Activated naive CD8-positive, alpha-beta T cell treated with anti-CD3 and anti-CD28 coated beads, Interleukin-2, amount 10 ng/mL, durations not matched to agents 7 days and 5 days (primary cell): Measurements from ENCODE around the gene RSBN1. TPM values are rescaled to one million over a fixed set of nuclear protein-coding genes. Genes with fewer than 3 reads are reported as not detected.

Experiments
- ATAC-seq: fragments of 150-1000 bp; cut with Tn5 transposase; one replicate; pipeline ENCODE4 v1.10.0; 2021; ENCODE audit warnings: low read depth, moderate library complexity
- POLR2A ChIA-PET: fragments of 350-600 bp; sonication (Branson Sonifier 250); formaldehyde crosslinking; loops from one replicate; lab custom pipeline; 2021; ENCODE audit warnings: antibody characterized with exemption; lab: Charles Lee
- DNase-seq: peaks from one replicate; pipeline ENCODE4 v3.0.0; 2021
- H3K27ac Mint-ChIP-seq: one replicate; pipeline ENCODE4 v1.8.0; 2022; ENCODE audit warnings: mild to moderate bottlenecking, mixed read lengths
- H3K27me3 Mint-ChIP-seq: one replicate; pipeline ENCODE4 v1.8.0; 2022; ENCODE audit warnings: mild to moderate bottlenecking, moderate library complexity, mixed read lengths
- H3K36me3 Mint-ChIP-seq: one replicate; pipeline ENCODE4 v1.8.0; 2021; ENCODE audit warnings: mild to moderate bottlenecking, mixed read lengths
- H3K4me1 Mint-ChIP-seq: one replicate; pipeline ENCODE4 v1.8.0; 2021; ENCODE audit warnings: mixed read lengths
- H3K4me3 Mint-ChIP-seq: one replicate; pipeline ENCODE4 v1.8.0; 2022; ENCODE audit warnings: mild to moderate bottlenecking, moderate library complexity, mixed read lengths
- H3K9me3 Mint-ChIP-seq: one replicate; pipeline ENCODE4 v1.8.0; 2021; ENCODE audit warnings: mixed read lengths
- total RNA-seq, 2 experiments: library from RNA; stranded (reverse); gene quantifications; one replicate each; pipeline ENCODE4 v1.2.3, GENCODE V29; 2021

Gene RSBN1
- total RNA-seq, 2 experiments from 2014 or later, result 32.7 to 37.0 TPM

GRCh38 chr1:113849072-113849471 lies 36.8 kb upstream of the RSBN1 start:
- Mint-ChIP-seq H3K4me3 (no peak overlapping the region), H3K4me1 (peaks cover 12% of the 10 kb centered on the region), H3K9me3 (peaks cover 2% of the 10 kb centered on the region), H3K27ac (no peak overlapping the region), H3K27me3 (no peaks in the 10 kb centered on the region), H3K36me3 (peaks cover 48% of the 10 kb centered on the region)
- no peak for ATAC-seq
- POLR2A ChIA-PET, result no interaction called here
- DNase-seq, result no peak

- peaks cover 2% of the 10 kb centered on the region for H3K9me3 Mint-ChIP-seq
- H3K27ac Mint-ChIP-seq, result no peak overlapping the region
- H3K27me3 Mint-ChIP-seq, result no peaks in the 10 kb centered on the region
- H3K36me3 Mint-ChIP-seq, result peaks cover 59% of the 10 kb centered on the region
- DNase-seq (no peak), ATAC-seq (no peak)
- POLR2A ChIA-PET, result no interaction called here
- peaks cover 12% of the 10 kb centered on the region for H3K4me1 Mint-ChIP-seq
- H3K4me3 Mint-ChIP-seq, result no peak overlapping the region
These were observed 34.2 kb upstream of the RSBN1 start for GRCh38 chr1:113846391-113847035.

DNA sequence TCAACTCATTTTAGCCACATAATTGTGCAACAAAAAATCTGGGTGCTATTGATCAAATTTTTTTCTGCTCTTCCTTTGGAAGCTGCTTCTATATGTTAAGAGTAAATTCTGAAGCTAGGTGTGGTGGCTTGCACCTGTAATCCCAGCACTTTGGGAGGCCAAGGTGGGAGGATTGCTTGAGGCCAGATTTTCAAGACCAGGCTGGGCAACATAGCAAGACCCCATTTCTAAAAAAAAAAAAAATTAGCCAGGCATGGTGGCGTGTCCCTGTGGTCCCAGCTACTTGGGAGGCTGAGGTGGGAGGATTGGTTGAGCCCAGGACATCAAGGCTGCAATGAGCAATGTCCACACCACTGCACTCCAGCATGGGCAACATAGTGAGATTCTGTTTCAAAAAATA lies 24.3 kb upstream of the RSBN1 start:
- DNase-seq, result no peak
- no peaks in the 10 kb centered on the region for H3K9me3 Mint-ChIP-seq
- no peak overlapping the region for H3K4me3 Mint-ChIP-seq
- H3K4me1 Mint-ChIP-seq, result peaks cover 8% of the 10 kb centered on the region
- H3K27ac Mint-ChIP-seq, result no peak overlapping the region
- no peak for ATAC-seq
- POLR2A ChIA-PET, result interaction anchor here (1.2 to 2.1 kb wide), 3 partner anchors 67 to 93 kb away, joined by 3 to 8 read pairs (median 4); partner anchors contain the start of gene HIPK1
- H3K27me3 Mint-ChIP-seq, result no peaks in the 10 kb centered on the region
- H3K36me3 Mint-ChIP-seq, result peaks cover 23% of the 10 kb centered on the region

DNA sequence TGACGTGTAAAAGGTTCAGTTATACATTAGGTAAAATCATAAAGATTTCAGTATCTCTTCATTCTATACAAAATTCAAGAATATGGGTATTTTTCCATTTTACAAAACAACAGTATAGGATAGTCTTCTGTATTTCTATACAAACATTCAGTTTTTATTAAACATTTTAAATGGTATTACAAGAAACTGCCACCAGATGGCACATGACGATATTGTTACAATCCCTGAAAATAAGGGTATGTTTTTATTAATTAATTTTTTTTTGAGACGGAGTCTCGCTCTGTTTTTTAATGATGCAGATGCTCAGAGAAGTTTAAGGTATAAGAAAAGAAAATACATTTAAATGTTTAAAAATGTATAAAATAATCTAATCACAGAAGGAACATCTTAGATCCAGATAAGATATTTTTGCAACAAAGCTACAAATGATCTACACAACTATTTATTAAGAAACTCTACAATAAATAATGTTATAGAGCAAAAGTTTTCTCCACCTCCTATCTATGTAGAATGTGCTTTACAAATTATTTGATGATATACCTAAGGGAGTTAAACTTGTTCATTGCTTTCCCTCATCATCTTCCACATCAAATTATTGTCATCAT lies 23.5 kb upstream of the RSBN1 start:
- Mint-ChIP-seq H3K36me3 (peaks cover 24% of the 10 kb centered on the region), H3K4me1 (peaks cover 8% of the 10 kb centered on the region), H3K27ac (no peak overlapping the region), H3K4me3 (no peak overlapping the region), H3K27me3 (no peaks in the 10 kb centered on the region), H3K9me3 (no peaks in the 10 kb centered on the region)
- DNase-seq (no peak), ATAC-seq (no peak)
- POLR2A ChIA-PET, result interaction anchor here (0.6 to 2.1 kb wide), 4 partner anchors 68 to 94 kb away, joined by 3 to 8 read pairs (median 4); partner anchors contain the start of gene HIPK1

DNA sequence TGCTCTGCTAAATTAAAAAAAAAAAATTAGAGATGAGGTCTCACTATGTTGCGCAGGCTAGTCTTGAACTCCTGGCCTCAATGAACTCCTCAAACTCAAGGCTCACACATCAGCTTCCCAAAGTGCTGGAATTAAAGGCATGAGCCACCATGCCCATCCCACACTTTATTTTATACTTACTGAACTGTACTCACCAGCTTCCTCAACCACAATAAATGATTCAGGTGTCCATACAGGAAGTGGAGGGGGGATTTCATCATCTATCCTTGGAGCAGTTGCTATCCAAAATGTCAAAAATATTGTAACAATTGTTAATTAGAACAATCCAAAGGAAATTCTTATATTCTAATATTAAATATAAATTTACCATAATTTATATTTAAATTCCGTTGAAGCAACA lies 22.4 kb upstream of the RSBN1 start:
- Mint-ChIP-seq H3K27ac (no peak overlapping the region), H3K4me3 (no peak overlapping the region), H3K27me3 (no peaks in the 10 kb centered on the region), H3K4me1 (peaks cover 8% of the 10 kb centered on the region), H3K36me3 (peaks cover 23% of the 10 kb centered on the region), H3K9me3 (no peaks in the 10 kb centered on the region)
- POLR2A ChIA-PET, result interaction anchor here (0.6 to 2.1 kb wide), 2 partner anchors 29 to 95 kb away, joined by 3 to 8 read pairs; partner anchors contain the start of gene HIPK1
- no peak for DNase-seq
- ATAC-seq, result no peak

- Mint-ChIP-seq H3K4me1 (no peaks in the 10 kb centered on the region), H3K27me3 (no peaks in the 10 kb centered on the region), H3K4me3 (no peak overlapping the region), H3K9me3 (no peaks in the 10 kb centered on the region), H3K36me3 (peaks cover 23% of the 10 kb centered on the region), H3K27ac (no peak overlapping the region)
- ATAC-seq (no peak), DNase-seq (no peak)
- POLR2A ChIA-PET, result no interaction called here
These were observed 17.8 kb upstream of the RSBN1 start for GRCh38 chr1:113830039-113830438.

GRCh38 chr1:113821916-113822315 lies 9.6 kb upstream of the RSBN1 start:
- no peak for ATAC-seq
- H3K27me3 Mint-ChIP-seq, result no peaks in the 10 kb centered on the region
- POLR2A ChIA-PET, result no interaction called here
- H3K9me3 Mint-ChIP-seq, result no peaks in the 10 kb centered on the region
- DNase-seq, result no peak
- no peak overlapping the region for H3K4me3 Mint-ChIP-seq
- H3K27ac Mint-ChIP-seq, result no peak overlapping the region
- H3K36me3 Mint-ChIP-seq, result peaks cover 29% of the 10 kb centered on the region
- no peaks in the 10 kb centered on the region for H3K4me1 Mint-ChIP-seq

GRCh38 chr1:113818578-113818977 lies 6.3 kb upstream of the RSBN1 start:
- H3K27me3 Mint-ChIP-seq, result no peaks in the 10 kb centered on the region
- POLR2A ChIA-PET, result no interaction called here
- no peak for ATAC-seq

GRCh38 chr1:113813218-113813617 lies 942 bp upstream of the RSBN1 start:
- Mint-ChIP-seq H3K4me1 (peaks cover 19% of the 10 kb centered on the region), H3K27ac (peak overlapping the region; percentile 98), H3K27me3 (no peaks in the 10 kb centered on the region), H3K4me3 (peak overlapping the region; percentile 22), H3K9me3 (no peaks in the 10 kb centered on the region), H3K36me3 (peaks cover 26% of the 10 kb centered on the region)
- no peak for DNase-seq
- no peak for ATAC-seq
- POLR2A ChIA-PET, result interaction anchor here (1.5 to 2.9 kb wide), 2 partner anchors 29 to 54 kb away, joined by 3 to 23 read pairs; partner anchors contain the start of gene PHTF1

More at GRCh38 chr1:113818578-113818977, 6.3 kb upstream of the RSBN1 start:
- H3K9me3 Mint-ChIP-seq, result no peaks in the 10 kb centered on the region
- no peak overlapping the region for H3K27ac Mint-ChIP-seq
- H3K4me1 Mint-ChIP-seq, result no peaks in the 10 kb centered on the region
- H3K4me3 Mint-ChIP-seq, result no peak overlapping the region
- H3K36me3 Mint-ChIP-seq, result peaks cover 33% of the 10 kb centered on the region
- no peak for DNase-seq

DNA sequence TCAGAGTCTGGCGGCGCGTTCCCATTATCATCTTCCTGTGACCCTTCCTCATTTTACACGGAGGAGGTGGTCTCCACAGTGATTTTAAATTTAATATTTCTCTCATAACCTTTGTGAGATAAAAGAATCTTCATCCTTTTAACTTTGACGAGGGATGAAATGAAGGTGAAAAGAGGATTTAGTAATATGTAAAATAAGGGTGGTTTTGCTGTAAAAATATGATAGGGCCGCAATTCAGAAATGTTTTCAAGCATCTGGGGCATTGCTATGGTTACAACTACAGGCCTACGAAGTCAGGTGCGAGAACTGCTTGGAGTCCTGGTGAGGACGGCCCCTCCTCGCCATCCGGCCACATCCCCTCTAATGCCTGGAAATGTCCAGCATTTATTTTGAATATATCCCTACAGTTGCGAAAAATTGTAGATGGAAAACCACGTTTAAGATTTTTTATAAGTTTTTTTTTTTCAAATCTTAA lies 422 bp upstream of the RSBN1 start:
- H3K27ac Mint-ChIP-seq, result peak overlapping the region; percentile 98
- peaks cover 25% of the 10 kb centered on the region for H3K36me3 Mint-ChIP-seq
- ATAC-seq, result no peak
- H3K4me3 Mint-ChIP-seq, result peak overlapping the region; percentile 99
- no peaks in the 10 kb centered on the region for H3K27me3 Mint-ChIP-seq
- H3K4me1 Mint-ChIP-seq, result peaks cover 19% of the 10 kb centered on the region
- POLR2A ChIA-PET, result interaction anchor here (0.6 to 2.9 kb wide), 16 partner anchors 20 to 857 kb away, joined by 3 to 24 read pairs (median 5); partner anchors contain the start of genes AP4B1, DCLRE1B, HIPK1 and PHTF1
- no peak for DNase-seq
- H3K9me3 Mint-ChIP-seq, result no peaks in the 10 kb centered on the region

GRCh38 chr1:113811156-113811887 lies 954 bp downstream of the RSBN1 start:
- peaks cover 26% of the 10 kb centered on the region for H3K36me3 Mint-ChIP-seq
- POLR2A ChIA-PET, result interaction anchor here (0.8 to 2.9 kb wide), 10 partner anchors 19 to 135 kb away, joined by 3 to 24 read pairs (median 8); partner anchors contain the start of genes AP4B1, DCLRE1B, HIPK1 and PHTF1
- peak overlapping the region; percentile 98 for H3K27ac Mint-ChIP-seq
- ATAC-seq, result no peak
- DNase-seq, result no peak
- peaks cover 19% of the 10 kb centered on the region for H3K4me1 Mint-ChIP-seq
- no peaks in the 10 kb centered on the region for H3K27me3 Mint-ChIP-seq
- peak overlapping the region; percentile 99 for H3K4me3 Mint-ChIP-seq
- no peaks in the 10 kb centered on the region for H3K9me3 Mint-ChIP-seq

- Mint-ChIP-seq H3K9me3 (no peaks in the 10 kb centered on the region), H3K4me3 (peak overlapping the region; percentile 99), H3K36me3 (peaks cover 27% of the 10 kb centered on the region), H3K27me3 (no peaks in the 10 kb centered on the region), H3K4me1 (peaks cover 24% of the 10 kb centered on the region), H3K27ac (peak overlapping the region; percentile 50)
- POLR2A ChIA-PET, result interaction anchor here (0.6 kb wide), 1 partner anchor 251 kb away, joined by 3 read pairs; no protein-coding TSS in a partner anchor
- ATAC-seq (no peak), DNase-seq (no peak)
These were observed 2.3 kb downstream of the RSBN1 start for GRCh38 chr1:113809670-113810602.
